ENCODE results near the gene CXorf38. TPM values are rescaled to one million over a fixed set of nuclear protein-coding genes. Genes with fewer than 3 reads are reported as not detected.

CXorf38 gene
- polyA plus RNA-seq, 1 donor (not counting 4 experiments of a cell fraction or from before 2014, with no cell fraction given): 10.6 TPM

DNA sequence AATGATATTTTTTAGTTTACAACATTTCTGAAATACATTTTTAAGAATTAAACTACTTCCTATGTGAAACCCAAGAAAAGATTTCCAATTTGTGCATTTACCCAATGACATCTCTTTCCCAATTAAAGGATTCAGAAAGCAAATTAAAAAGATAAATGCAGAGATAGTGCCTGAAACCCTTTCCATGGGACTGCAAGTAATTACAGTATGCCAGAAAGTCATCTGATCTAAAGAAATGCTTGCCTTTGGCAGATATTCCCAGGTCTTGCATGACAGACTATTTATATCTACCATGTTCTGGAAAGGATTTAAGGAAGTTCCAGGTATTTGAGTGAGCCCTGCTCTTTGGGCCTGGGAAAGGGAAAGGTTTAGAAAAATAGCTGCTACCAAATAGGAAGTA, 41.6 kb upstream of the CXorf38 start:
- Histone ChIP-seq H3K27ac (ENCODE audit: control insufficient read depth, insufficient read depth, low read length) (no peak overlapping the region), H3K36me3 (ENCODE audit: control insufficient read depth in 2 of 2, extremely low read depth in 1 of 2, insufficient read depth in 2 of 2, low read length in 2 of 2) (peaks cover 5 to 12% of the 10 kb centered on the region in 2 experiments), H3K9me3 (ENCODE audit: control insufficient read depth, low read depth, low read length) (no peaks in the 10 kb centered on the region), H4K20me1 (ENCODE audit: control insufficient read depth, extremely low read depth, insufficient read depth, low read length) (no peaks in the 10 kb centered on the region), H3K4me3 (ENCODE audit: control insufficient read depth in 2 of 3, extremely low read depth in 1 of 3, insufficient read depth in 2 of 3, low read depth in 1 of 3, low read length in 3 of 3) (no peak overlapping the region), H3K27me3 (ENCODE audit: control insufficient read depth, extremely low read depth, insufficient read depth, low read length) (no peaks in the 10 kb centered on the region), H3K4me1 (ENCODE audit: control insufficient read depth, extremely low read depth, insufficient read depth, low read length) (no peaks in the 10 kb centered on the region), H3K4me2 (ENCODE audit: control insufficient read depth, extremely low read depth, insufficient read depth, low read depth, low read length) (no peak overlapping the region), H2AFZ (ENCODE audit: control insufficient read depth, low read length) (no peak overlapping the region), H3K9ac (ENCODE audit: control insufficient read depth, extremely low read depth, insufficient read depth, low read length) (no peak overlapping the region), H3K9me1 (ENCODE audit: control insufficient read depth, extremely low read depth, insufficient read depth, low read length) (no peaks in the 10 kb centered on the region), H3K79me2 (ENCODE audit: control insufficient read depth, insufficient read depth, low read length) (no peaks in the 10 kb centered on the region)
- TF ChIP-seq EZH2 (IDR thresholded peaks at IDR 0.05; ENCODE audit: low read length): no peak
- TF ChIP-seq, protein P1, sequence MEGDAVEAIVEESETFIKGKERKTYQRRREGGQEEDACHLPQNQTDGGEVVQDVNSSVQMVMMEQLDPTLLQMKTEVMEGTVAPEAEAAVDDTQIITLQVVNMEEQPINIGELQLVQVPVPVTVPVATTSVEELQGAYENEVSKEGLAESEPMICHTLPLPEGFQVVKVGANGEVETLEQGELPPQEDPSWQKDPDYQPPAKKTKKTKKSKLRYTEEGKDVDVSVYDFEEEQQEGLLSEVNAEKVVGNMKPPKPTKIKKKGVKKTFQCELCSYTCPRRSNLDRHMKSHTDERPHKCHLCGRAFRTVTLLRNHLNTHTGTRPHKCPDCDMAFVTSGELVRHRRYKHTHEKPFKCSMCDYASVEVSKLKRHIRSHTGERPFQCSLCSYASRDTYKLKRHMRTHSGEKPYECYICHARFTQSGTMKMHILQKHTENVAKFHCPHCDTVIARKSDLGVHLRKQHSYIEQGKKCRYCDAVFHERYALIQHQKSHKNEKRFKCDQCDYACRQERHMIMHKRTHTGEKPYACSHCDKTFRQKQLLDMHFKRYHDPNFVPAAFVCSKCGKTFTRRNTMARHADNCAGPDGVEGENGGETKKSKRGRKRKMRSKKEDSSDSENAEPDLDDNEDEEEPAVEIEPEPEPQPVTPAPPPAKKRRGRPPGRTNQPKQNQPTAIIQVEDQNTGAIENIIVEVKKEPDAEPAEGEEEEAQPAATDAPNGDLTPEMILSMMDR (optimal IDR thresholded peaks at IDR 0.05 in 1 of 3, IDR thresholded peaks at IDR 0.05 in 1 of 3, conservative IDR thresholded peaks at IDR 0.05 in 1 of 3; ENCODE audit: extremely low read depth in 1 of 3, insufficient read depth in 2 of 3, low read length in 3 of 3): no peak
- FAIRE-seq (no peak), DNase-seq (ENCODE audit: low read depth, low spot score) (no peak)
- dilution Hi-C loops (cut with MboI; ENCODE audit: extremely low pct_ligation_motif_present, low sequenced_read_pairs): no loop called here

DNA sequence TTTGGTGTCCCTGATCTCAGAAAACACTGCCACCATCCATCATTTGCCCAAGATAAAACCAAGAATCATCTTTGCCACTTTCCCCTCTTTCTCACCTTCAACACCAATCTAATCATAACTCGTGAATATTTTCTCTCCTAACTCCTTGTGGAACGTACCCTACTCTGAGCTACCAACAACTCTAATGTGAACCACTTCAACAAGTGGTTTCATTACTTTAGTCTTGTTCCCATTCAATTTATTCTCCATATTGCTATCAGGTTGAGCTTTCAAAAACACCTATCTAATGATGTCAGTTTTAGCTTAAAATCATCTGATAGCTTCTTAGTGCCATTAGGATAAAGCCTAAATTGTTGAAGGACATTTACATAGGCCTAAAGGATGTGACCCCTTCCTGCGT, 39.8 kb upstream of the CXorf38 start:
- Histone ChIP-seq H3K27ac (ENCODE audit: control insufficient read depth, insufficient read depth, low read length) (no peak overlapping the region), H3K79me2 (ENCODE audit: control insufficient read depth, insufficient read depth, low read length) (no peaks in the 10 kb centered on the region), H4K20me1 (ENCODE audit: control insufficient read depth, extremely low read depth, insufficient read depth, low read length) (no peaks in the 10 kb centered on the region), H3K9ac (ENCODE audit: control insufficient read depth, extremely low read depth, insufficient read depth, low read length) (no peak overlapping the region), H3K4me2 (ENCODE audit: control insufficient read depth, extremely low read depth, insufficient read depth, low read depth, low read length) (no peak overlapping the region), H3K4me3 (ENCODE audit: control insufficient read depth in 2 of 3, extremely low read depth in 1 of 3, insufficient read depth in 2 of 3, low read depth in 1 of 3, low read length in 3 of 3) (no peak overlapping the region), H3K4me1 (ENCODE audit: control insufficient read depth, extremely low read depth, insufficient read depth, low read length) (no peaks in the 10 kb centered on the region), H2AFZ (ENCODE audit: control insufficient read depth, low read length) (no peak overlapping the region), H3K36me3 (ENCODE audit: control insufficient read depth in 2 of 2, extremely low read depth in 1 of 2, insufficient read depth in 2 of 2, low read length in 2 of 2) (peaks cover 5 to 11% of the 10 kb centered on the region in 2 experiments), H3K27me3 (ENCODE audit: control insufficient read depth, extremely low read depth, insufficient read depth, low read length) (no peaks in the 10 kb centered on the region), H3K9me1 (ENCODE audit: control insufficient read depth, extremely low read depth, insufficient read depth, low read length) (no peaks in the 10 kb centered on the region), H3K9me3 (ENCODE audit: control insufficient read depth, low read depth, low read length) (no peaks in the 10 kb centered on the region)
- dilution Hi-C loops (cut with MboI; ENCODE audit: extremely low pct_ligation_motif_present, low sequenced_read_pairs): no loop called here
- TF ChIP-seq EZH2 (IDR thresholded peaks at IDR 0.05; ENCODE audit: low read length): no peak
- TF ChIP-seq, protein P1 (optimal IDR thresholded peaks at IDR 0.05 in 1 of 3, IDR thresholded peaks at IDR 0.05 in 1 of 3, conservative IDR thresholded peaks at IDR 0.05 in 1 of 3; ENCODE audit: extremely low read depth in 1 of 3, insufficient read depth in 2 of 3, low read length in 3 of 3): no peak
- no peak for FAIRE-seq
- no peak for DNase-seq (ENCODE audit: low read depth, low spot score)
